ENCODE results near the gene NACA. TPM values are rescaled to one million over a fixed set of nuclear protein-coding genes. Genes with fewer than 3 reads are reported as not detected.
"Not testable (repeated sequence)": the region's sequence is repeated elsewhere in the genome, so short reads cannot be mapped to it uniquely, and the experiment has no call there.

NACA gene
- total RNA-seq, 1 experiment from 2014 or later, result 896 TPM

GRCh38 chr12:56728139-56728861, 3.2 kb upstream of the NACA start:
- H3K4me1 ChIP-seq (ENCODE audit: control insufficient read depth in 1 of 2, insufficient read depth in 2 of 2, low read length in 2 of 2), result peaks cover 6 to 17% of the 10 kb centered on the region in 2 experiments; a peak in 3 of 4 replicates
- BruUV-seq (replicated peaks), result no TSS peak
- ChIA-PET POLR2A (no interaction called here), CTCF (no interaction called here), RAD21 (ENCODE audit: low non-redundant PET in 1 of 2, low total read pairs in 2 of 2, uncharacterized antibody in 2 of 2, unreplicated experiment in 2 of 2) (no interaction called here)
- no peak overlapping the region for H3K9ac ChIP-seq (ENCODE audit: low read length)
- H3K9me3 ChIP-seq (ENCODE audit: control insufficient read depth in 1 of 2, insufficient read depth in 1 of 2, low read depth in 1 of 2, low read length in 2 of 2), result no peaks in the 10 kb centered on the region
- H3K27ac ChIP-seq (ENCODE audit: low read depth, low read length), result no peak overlapping the region
- DNase-seq (ENCODE audit: low read depth, low spot score) (no peak), ATAC-seq (no peak)
- TF ChIP-seq CTCF (IDR thresholded peaks at IDR 0.05 in 2 of 3, conservative IDR thresholded peaks at IDR 0.05 in 1 of 3; ENCODE audit: borderline replicate concordance in 1 of 3, insufficient read depth in 1 of 3, low read depth in 2 of 3, low read length in 2 of 3), result no peak
- TF ChIP-seq SIN3A (IDR thresholded peaks at IDR 0.05; ENCODE audit: low read depth), result no peak
- no peak for TF ChIP-seq ZNF274 (IDR thresholded peaks at IDR 0.05; ENCODE audit: low read depth, low read length)
- TF ChIP-seq JUND (IDR thresholded peaks at IDR 0.05), result no peak
- TF ChIP-seq ZFX (IDR thresholded peaks at IDR 0.05), result no peak
- TF ChIP-seq SP1 (IDR thresholded peaks at IDR 0.05; ENCODE audit: low read depth), result no peak
- no peak for TF ChIP-seq EZH2phosphoT487 (IDR thresholded peaks at IDR 0.05; ENCODE audit: borderline replicate concordance)
- no peak for TF ChIP-seq ELF1 (IDR thresholded peaks at IDR 0.05; ENCODE audit: borderline replicate concordance, low read depth)
- no peak for TF ChIP-seq ATF3 (IDR thresholded peaks at IDR 0.05)
- no peak for TF ChIP-seq SRF (IDR thresholded peaks at IDR 0.05; ENCODE audit: low read depth)
- no peak for TF ChIP-seq FOSL1 (IDR thresholded peaks at IDR 0.05; ENCODE audit: low read depth)
- TF ChIP-seq TCF7L2 (IDR thresholded peaks at IDR 0.05; ENCODE audit: borderline replicate concordance, extremely low read depth, insufficient read depth, insufficient read length), result no peak
- TF ChIP-seq CBX3 (IDR thresholded peaks at IDR 0.05; ENCODE audit: low read depth), result no peak
- intact Hi-C loops (cut with micrococcal nuclease), result no loop called here
- no peak overlapping the region for H2AFZ ChIP-seq (ENCODE audit: low read depth, low read length, poor library complexity, severe bottlenecking)
- H3K27me3 ChIP-seq (ENCODE audit: insufficient read depth, low read length), result no peaks in the 10 kb centered on the region
- H3K36me3 ChIP-seq (ENCODE audit: control insufficient read depth in 1 of 2, insufficient read depth in 2 of 2, low read length in 2 of 2), result peaks cover 6 to 20% of the 10 kb centered on the region in 2 experiments
- no peaks in the 10 kb centered on the region for H3K9me2 ChIP-seq (ENCODE audit: insufficient read depth)
- no peak overlapping the region for H3K4me3 ChIP-seq (replicated peaks in 1 of 2; ENCODE audit: low read depth in 1 of 2, low read length in 2 of 2)
- H4K20me1 ChIP-seq (ENCODE audit: insufficient read depth), result no peaks in the 10 kb centered on the region
- H3K79me2 ChIP-seq (ENCODE audit: insufficient read depth, low read length), result peaks cover 18% of the 10 kb centered on the region
- no peak overlapping the region for H3K4me2 ChIP-seq (ENCODE audit: low read length)

GRCh38 chr12:56726196-56726675, 1.1 kb upstream of the NACA start:
- H3K27ac ChIP-seq (ENCODE audit: low read depth, low read length), result peak overlapping the region; percentile 91
- peaks cover 17% of the 10 kb centered on the region; the same call in 1 of the 2 replicates for H4K20me1 ChIP-seq (ENCODE audit: insufficient read depth)
- peak overlapping the region; percentile 99 for H3K9ac ChIP-seq (ENCODE audit: low read length)
- peaks cover 21 to 38% of the 10 kb centered on the region in 2 experiments; a peak in 3 of 4 replicates for H3K4me1 ChIP-seq (ENCODE audit: control insufficient read depth in 1 of 2, insufficient read depth in 2 of 2, low read length in 2 of 2)
- H3K9me2 ChIP-seq (ENCODE audit: insufficient read depth); H3K27me3 ChIP-seq (ENCODE audit: insufficient read depth, low read length); DNase-seq (ENCODE audit: low read depth, low spot score); BruUV-seq (replicated peaks); H3K9me3 ChIP-seq (ENCODE audit: control insufficient read depth in 1 of 2, insufficient read depth in 1 of 2, low read depth in 1 of 2, low read length in 2 of 2); RAD21 ChIA-PET (ENCODE audit: low non-redundant PET in 1 of 2, low total read pairs in 2 of 2, uncharacterized antibody in 2 of 2, unreplicated experiment in 2 of 2); H2AFZ ChIP-seq (ENCODE audit: low read depth, low read length, poor library complexity, severe bottlenecking); intact Hi-C loops (cut with micrococcal nuclease); ATAC-seq: not testable (repeated sequence)
- peaks cover 11 to 40% of the 10 kb centered on the region in 2 experiments; a peak in 3 of 4 replicates for H3K36me3 ChIP-seq (ENCODE audit: control insufficient read depth in 1 of 2, insufficient read depth in 2 of 2, low read length in 2 of 2)
- ChIA-PET CTCF (interaction anchor here (0.9 kb wide), 1 partner anchor 30 kb away, joined by 3 read pairs; no protein-coding TSS in a partner anchor), POLR2A (interaction anchor here (0.9 to 1.9 kb wide), 9 partner anchors 8 to 392 kb away, joined by 3 to 31 read pairs (median 6); partner anchors contain the start of gene PTGES3)
- peaks cover 39% of the 10 kb centered on the region for H3K79me2 ChIP-seq (ENCODE audit: insufficient read depth, low read length)
- H3K4me3 ChIP-seq (replicated peaks in 1 of 2; ENCODE audit: low read depth in 1 of 2, low read length in 2 of 2), result peak overlapping the region; percentile 92 to 99; a peak in 3 of 4 replicates
- H3K4me2 ChIP-seq (ENCODE audit: low read length), result peak overlapping the region; percentile 85

Measured in HCT116 (cell line).